Body of pancreas (tissue), 4 donors: ENCODE results near the gene CHSY1.

Source experiments
- POLR2A ChIP-seq, 3 donors: fragments of 450-650 bp; IDR thresholded peaks; one replicate each; pipeline ENCODE4 v1.6.1; 2016; ENCODE audit warnings: antibody characterized with exemption in 3 of 3, mild to moderate bottlenecking in 2 of 3
- TF ChIP-seq, protein P1 (sequence below), 7 experiments: fragments of 450-650 bp in 4 of 7; fragments of 200-600 bp in 3 of 7; sonication (generic) in 3 of 7; IDR thresholded peaks; one replicate each; pipeline ENCODE4 v1.5.1; 2016 to 2019; ENCODE audit warnings: antibody characterized with exemption in 7 of 7

DNA sequence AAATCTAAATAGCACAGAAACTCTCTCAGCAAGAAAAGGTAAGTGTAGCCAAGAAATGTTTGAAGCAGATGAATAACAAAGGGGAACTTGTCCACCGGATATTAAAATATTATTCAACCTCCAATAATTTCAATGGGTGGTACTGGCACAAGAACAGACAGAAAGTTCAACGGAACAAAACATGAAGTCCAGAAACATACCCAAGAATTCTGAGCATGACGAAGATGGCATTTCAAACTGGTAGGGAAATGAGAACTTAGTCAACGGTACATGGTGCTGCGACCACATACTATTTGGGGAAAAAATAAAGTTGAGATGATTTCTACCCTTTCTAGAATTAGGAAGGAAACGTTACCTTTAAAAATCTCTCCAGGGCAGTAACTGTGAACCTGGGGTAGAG, 5.5 kb downstream of the CHSY1 start:
- TF ChIP-seq, protein P1, sequence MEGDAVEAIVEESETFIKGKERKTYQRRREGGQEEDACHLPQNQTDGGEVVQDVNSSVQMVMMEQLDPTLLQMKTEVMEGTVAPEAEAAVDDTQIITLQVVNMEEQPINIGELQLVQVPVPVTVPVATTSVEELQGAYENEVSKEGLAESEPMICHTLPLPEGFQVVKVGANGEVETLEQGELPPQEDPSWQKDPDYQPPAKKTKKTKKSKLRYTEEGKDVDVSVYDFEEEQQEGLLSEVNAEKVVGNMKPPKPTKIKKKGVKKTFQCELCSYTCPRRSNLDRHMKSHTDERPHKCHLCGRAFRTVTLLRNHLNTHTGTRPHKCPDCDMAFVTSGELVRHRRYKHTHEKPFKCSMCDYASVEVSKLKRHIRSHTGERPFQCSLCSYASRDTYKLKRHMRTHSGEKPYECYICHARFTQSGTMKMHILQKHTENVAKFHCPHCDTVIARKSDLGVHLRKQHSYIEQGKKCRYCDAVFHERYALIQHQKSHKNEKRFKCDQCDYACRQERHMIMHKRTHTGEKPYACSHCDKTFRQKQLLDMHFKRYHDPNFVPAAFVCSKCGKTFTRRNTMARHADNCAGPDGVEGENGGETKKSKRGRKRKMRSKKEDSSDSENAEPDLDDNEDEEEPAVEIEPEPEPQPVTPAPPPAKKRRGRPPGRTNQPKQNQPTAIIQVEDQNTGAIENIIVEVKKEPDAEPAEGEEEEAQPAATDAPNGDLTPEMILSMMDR (IDR thresholded peaks at IDR 0.05), result no peak
- no peak for TF ChIP-seq POLR2A (IDR thresholded peaks at IDR 0.05)
